Endothelial cell of umbilical vein (primary cell): ENCODE results near the gene KRTAP4-8. TPM values are rescaled to one million over a fixed set of nuclear protein-coding genes. Genes with fewer than 3 reads are reported as not detected.

Source experiments
- BruUV-seq: library from RNA; stranded (reverse); fragments of 400-500 nt; replicated peaks from 2 replicates; lab custom pipeline; 2021; lab: Mats Ljungman, UMichigan
- CTCF ChIA-PET: fragments of 300-600, 350-600 bp; sonication (Branson Sonifier 250); formaldehyde crosslinking; loops from one replicate; lab custom pipeline; 2021; ENCODE audit warnings: antibody characterized with exemption, inconsistent platforms; lab: Charles Lee
- POLR2A ChIA-PET: fragments of 300-600, 350-600 bp; sonication (Branson Sonifier 250); formaldehyde crosslinking; loops from one replicate; lab custom pipeline; 2021; ENCODE audit warnings: antibody characterized with exemption, inconsistent platforms; lab: Charles Lee
- DNase-seq: peaks from one replicate; pipeline ENCODE4 v3.0.0-alpha.2; 2011; ENCODE audit warnings: low read depth, low spot score
- FAIRE-seq: peaks from 2 replicates; lab custom pipeline; 2011; peaks lifted over from hg19 to GRCh38; lab: Jason Lieb, UNC
- H2AFZ ChIP-seq: 2 replicates; pipeline ENCODE4 v1.6.0; 2012; ENCODE audit warnings: low read depth, low read length, control low read depth, inconsistent platforms
- H3K27ac ChIP-seq: 2 replicates; pipeline ENCODE4 v1.5.1; 2011; ENCODE audit warnings: low read depth, mild to moderate bottlenecking, control low read depth, low read length, moderate library complexity; ENCODE audit not compliant: insufficient read depth
- H3K27me3 ChIP-seq, 2 experiments: 2 replicates each; pipeline versions ENCODE4 v1.6.0 to v1.6.1; 2011; ENCODE audit warnings: low read length in 2 of 2, mixed read lengths in 1 of 2; ENCODE audit not compliant: control insufficient read depth in 2 of 2, insufficient read depth in 2 of 2
- H3K36me3 ChIP-seq, 2 experiments: 2 replicates in 1 of 2; 3 replicates in 1 of 2; pipeline ENCODE4 v1.5.1; 2011; ENCODE audit warnings: low read length in 2 of 2, mild to moderate bottlenecking in 1 of 2, moderate library complexity in 1 of 2; ENCODE audit not compliant: control insufficient read depth in 2 of 2, insufficient read depth in 2 of 2; ENCODE audit errors: extremely low read depth in 1 of 2
- H3K4me1 ChIP-seq: 3 replicates; pipeline ENCODE4 v1.5.1; 2011; ENCODE audit warnings: mild to moderate bottlenecking, low read length; ENCODE audit not compliant: control insufficient read depth, insufficient read depth; ENCODE audit errors: extremely low read depth
- H3K4me2 ChIP-seq: 2 replicates; pipeline ENCODE4 v1.6.1; 2011; ENCODE audit warnings: low read length, control low read depth, mixed read lengths; ENCODE audit not compliant: insufficient read depth
- H3K4me3 ChIP-seq, 3 experiments: fragments of 200-600 bp in 1 of 3; sonication (generic), shearing (Covaris generic) in 1 of 3; replicated peaks in 1 of 3; 2 replicates each; pipeline ENCODE4 v1.5.1; 2011 to 2016; ENCODE audit warnings: control low read depth in 3 of 3, low read length in 3 of 3, mild to moderate bottlenecking in 2 of 3, inconsistent platforms in 1 of 3, low read depth in 1 of 3, moderate library complexity in 1 of 3; ENCODE audit not compliant: insufficient read depth in 1 of 3
- H3K79me2 ChIP-seq: 2 replicates; pipeline ENCODE4 v1.6.0; 2012; ENCODE audit warnings: low read length, inconsistent platforms; ENCODE audit not compliant: control insufficient read depth, insufficient read depth
- H3K9ac ChIP-seq: replicated peaks from 2 replicates; pipeline ENCODE3; 2011; ENCODE audit warnings: low read length, control low read depth; ENCODE audit not compliant: insufficient read depth; ENCODE audit errors: extremely low read depth
- H3K9me1 ChIP-seq: replicated peaks from 3 replicates; pipeline ENCODE4 v1.6.0; 2011; ENCODE audit warnings: mild to moderate bottlenecking, low read length; ENCODE audit not compliant: control insufficient read depth, insufficient read depth; ENCODE audit errors: extremely low read depth
- H3K9me3 ChIP-seq: replicated peaks from 2 replicates; pipeline ENCODE4 v1.5.1; 2012; ENCODE audit warnings: low read length, inconsistent platforms; ENCODE audit not compliant: control insufficient read depth, insufficient read depth
- H4K20me1 ChIP-seq: replicated peaks from 2 replicates; pipeline ENCODE3; 2011; ENCODE audit warnings: mild to moderate bottlenecking, low read length; ENCODE audit not compliant: control insufficient read depth, insufficient read depth; ENCODE audit errors: extremely low read depth
- CTCF ChIP-seq, 2 donors: IDR thresholded peaks; 1 replicate in 1 of 2; 2 replicates in 1 of 2; pipeline ENCODE4 v1.5.1; 2011; ENCODE audit warnings: low read length in 2 of 2, mild to moderate bottlenecking in 2 of 2, moderate library complexity in 2 of 2, control low read depth in 1 of 2, inconsistent platforms in 1 of 2, low read depth in 1 of 2; ENCODE audit not compliant: insufficient read depth in 1 of 2; ENCODE audit errors: extremely low read depth in 1 of 2
- EZH2 ChIP-seq: IDR thresholded peaks from 2 replicates; pipeline ENCODE4 v1.6.1; 2012; ENCODE audit warnings: borderline replicate concordance, low read depth, mild to moderate bottlenecking, moderate library complexity, low read length, inconsistent platforms; ENCODE audit not compliant: severe bottlenecking
- FOS ChIP-seq: IDR thresholded peaks from 2 replicates; pipeline ENCODE4 v1.6.1; 2011; ENCODE audit warnings: mild to moderate bottlenecking, low read length, moderate library complexity, borderline replicate concordance; ENCODE audit not compliant: insufficient read depth
- GATA2 ChIP-seq: IDR thresholded peaks from 2 replicates; pipeline ENCODE4 v1.7.0; 2011; ENCODE audit warnings: low read depth, mild to moderate bottlenecking, moderate library complexity, mixed read lengths, low read length; ENCODE audit not compliant: insufficient read length, insufficient read depth
- JUN ChIP-seq: IDR thresholded peaks from 2 replicates; pipeline ENCODE4 v1.6.1; 2011; ENCODE audit warnings: borderline replicate concordance, low read depth; ENCODE audit not compliant: insufficient read length, insufficient read depth
- MAX ChIP-seq: IDR thresholded peaks from 2 replicates; pipeline ENCODE4 v1.6.1; 2011; ENCODE audit not compliant: insufficient read depth, insufficient read length
- MYC ChIP-seq: IDR thresholded peaks from one replicate; pipeline ENCODE4 v1.6.1; 2011; ENCODE audit warnings: mild to moderate bottlenecking, low read depth, low read length
- POLR2A ChIP-seq: IDR thresholded peaks from 2 replicates; pipeline ENCODE4 v1.6.1; 2012; ENCODE audit warnings: low read depth, mild to moderate bottlenecking, control low read depth, low read length
- POLR2AphosphoS5 ChIP-seq: IDR thresholded peaks from 2 replicates; pipeline ENCODE4 v1.6.1; 2012; ENCODE audit warnings: low read depth, mild to moderate bottlenecking, control low read depth, low read length, moderate library complexity; ENCODE audit not compliant: insufficient read depth
- dilution Hi-C: fragments of 300-500 bp; cut with MboI; formaldehyde crosslinking; loops from one replicate; pipeline ENCODE4 v1.15.0; 2019; ENCODE audit warnings: low sequenced_read_pairs; ENCODE audit not compliant: extremely low pct_ligation_motif_present
- intact Hi-C: fragments of 100-400 bp; cut with micrococcal nuclease; formaldehyde crosslinking; loops from one replicate; pipeline ENCODE4 v1.10.0; 2022
- polyA plus RNA-seq, 4 experiments: library from polyadenylated mRNA; depleted of rRNA in 3 of 4; stranded (reverse) in 3 of 4; unstranded in 1 of 4; fragments of >200 nt; gene quantifications; 2 replicates each; pipeline versions ENCODE4 v1.2.1 to v1.2.3, GENCODE V29; 2011 to 2012; ENCODE audit warnings: missing spikeins in 1 of 4
- total RNA-seq: library from RNA; stranded (reverse); gene quantifications from 2 replicates; pipeline ENCODE4 v1.2.3, GENCODE V29; 2021

Gene KRTAP4-8
- total and polyA plus RNA-seq, 2 donors (not counting 3 experiments of a cell fraction or from before 2014, with no cell fraction given), result not detected

GRCh38 chr17:41098481-41098880, 539 bp upstream of the KRTAP4-8 start:
- no peak for DNase-seq
- no peak overlapping the region for H3K27ac ChIP-seq
- intact Hi-C loops, result no loop called here

GRCh38 chr17:41096055-41096454, 1.9 kb downstream of the KRTAP4-8 start:
- FAIRE-seq (no peak), DNase-seq (no peak)
- H3K9ac ChIP-seq, result no peak overlapping the region
- no peak overlapping the region for H3K27ac ChIP-seq
- H3K4me1 ChIP-seq, result peaks cover 2% of the 10 kb centered on the region
- no peak overlapping the region for H3K4me3 ChIP-seq
- no peak overlapping the region for H2AFZ ChIP-seq
- H3K36me3 ChIP-seq, result no peaks in the 10 kb centered on the region
- TF ChIP-seq MAX (no peak), GATA2 (no peak), POLR2A (no peak), MYC (no peak), POLR2AphosphoS5 (no peak), CTCF (IDR thresholded peaks at IDR 0.05; ENCODE audit: extremely low read depth in 1 of 2, insufficient read depth in 1 of 2, low read depth in 1 of 2, low read length in 2 of 2) (no peak), JUN (no peak), FOS (no peak), EZH2 (no peak)
- intact Hi-C loops (no loop called here), dilution Hi-C loops (no loop called here)
- H3K9me3 ChIP-seq, result no peaks in the 10 kb centered on the region
- no peak overlapping the region for H3K4me2 ChIP-seq
- ChIA-PET POLR2A (no interaction called here), CTCF (no interaction called here)
- BruUV-seq, result no TSS peak
- no peaks in the 10 kb centered on the region for H3K9me1 ChIP-seq
- no peaks in the 10 kb centered on the region for H3K27me3 ChIP-seq
- no peaks in the 10 kb centered on the region for H3K79me2 ChIP-seq
- H4K20me1 ChIP-seq, result no peaks in the 10 kb centered on the region

More at GRCh38 chr17:41098481-41098880, 539 bp upstream of the KRTAP4-8 start:
- ChIA-PET POLR2A (no interaction called here), CTCF (no interaction called here)
- no peak for FAIRE-seq
- no TSS peak for BruUV-seq
- Histone ChIP-seq H3K4me3 (no peak overlapping the region), H3K9ac (no peak overlapping the region), H2AFZ (no peak overlapping the region), H3K79me2 (no peaks in the 10 kb centered on the region), H3K4me2 (no peak overlapping the region), H3K36me3 (no peaks in the 10 kb centered on the region), H4K20me1 (no peaks in the 10 kb centered on the region), H3K9me1 (no peaks in the 10 kb centered on the region), H3K27me3 (no peaks in the 10 kb centered on the region), H3K4me1 (peaks cover 2% of the 10 kb centered on the region), H3K9me3 (no peaks in the 10 kb centered on the region)
- dilution Hi-C loops, result no loop called here
- TF ChIP-seq POLR2A, result no peak
- no peak for TF ChIP-seq EZH2
